WTC11 (cell line): Measurements from ENCODE around the gene TRAPPC8. TPM values are rescaled to one million over a fixed set of nuclear protein-coding genes. Genes with fewer than 3 reads are reported as not detected.

Experiments
- ATAC-seq: fragments of 200-7000 bp; cut with Tn5 transposase; 2 replicates; pipeline ENCODE4 v1.10.0; 2021; ENCODE audit warnings: mild to moderate bottlenecking, moderate library complexity
- CTCF ChIA-PET: fragments of 300-600 bp; sonication (Branson Sonifier 250); formaldehyde crosslinking; loops from one replicate; lab custom pipeline; 2021; ENCODE audit warnings: antibody characterized with exemption; lab: Charles Lee
- POLR2A ChIA-PET: fragments of 350-600 bp; sonication (Branson Sonifier 250); formaldehyde crosslinking; loops from one replicate; lab custom pipeline; 2021; ENCODE audit warnings: antibody characterized with exemption; lab: Charles Lee
- DNase-seq: peaks from one replicate; pipeline ENCODE4 v3.0.0; 2021; ENCODE audit warnings: low spot score
- H3K27ac Mint-ChIP-seq: 2 replicates; pipeline ENCODE4 v1.8.0; 2021; ENCODE audit warnings: mixed read lengths
- H3K27me3 Mint-ChIP-seq: 2 replicates; pipeline ENCODE4 v1.8.0; 2021; ENCODE audit warnings: low read depth, mild to moderate bottlenecking, moderate library complexity, mixed read lengths
- H3K36me3 Mint-ChIP-seq: 2 replicates; pipeline ENCODE4 v1.8.0; 2021; ENCODE audit warnings: mixed read lengths
- H3K4me1 Mint-ChIP-seq: 2 replicates; pipeline ENCODE4 v1.8.0; 2022; ENCODE audit warnings: mixed read lengths
- H3K4me3 Mint-ChIP-seq: 2 replicates; pipeline ENCODE4 v1.8.0; 2021; ENCODE audit warnings: mild to moderate bottlenecking, moderate library complexity, mixed read lengths
- H3K9me3 Mint-ChIP-seq: 2 replicates; pipeline ENCODE4 v1.8.0; 2021; ENCODE audit warnings: mixed read lengths
- IRF2 ChIP-seq: sonication (generic); formaldehyde crosslinking; IDR thresholded peaks from 2 replicates; pipeline ENCODE4 v1.8.0; 2022; ENCODE audit warnings: low read depth, missing genetic modification reagents, borderline replicate concordance
- NR2C2 ChIP-seq: sonication (generic); formaldehyde crosslinking; IDR thresholded peaks from 2 replicates; pipeline ENCODE4 v1.8.0; 2022; ENCODE audit warnings: mild to moderate bottlenecking, missing genetic modification reagents
- ZNF138 ChIP-seq: sonication (generic); formaldehyde crosslinking; conservative IDR thresholded peaks from 2 replicates; pipeline ENCODE4 v1.8.1; 2022; ENCODE audit warnings: mild to moderate bottlenecking, moderate library complexity, missing genetic modification reagents
- total RNA-seq: library from RNA; stranded (reverse); gene quantifications from 3 replicates; pipeline ENCODE4 v1.2.3, GENCODE V29; 2021
- TF ChIP-seq, protein P1 (sequence below): sonication (generic); formaldehyde crosslinking; IDR thresholded peaks from 2 replicates; pipeline ENCODE4 v1.8.1; 2022; ENCODE audit warnings: missing genetic modification reagents, borderline replicate concordance

TRAPPC8 gene
- total RNA-seq, 1 experiment from 2014 or later: 56.3 TPM

DNA sequence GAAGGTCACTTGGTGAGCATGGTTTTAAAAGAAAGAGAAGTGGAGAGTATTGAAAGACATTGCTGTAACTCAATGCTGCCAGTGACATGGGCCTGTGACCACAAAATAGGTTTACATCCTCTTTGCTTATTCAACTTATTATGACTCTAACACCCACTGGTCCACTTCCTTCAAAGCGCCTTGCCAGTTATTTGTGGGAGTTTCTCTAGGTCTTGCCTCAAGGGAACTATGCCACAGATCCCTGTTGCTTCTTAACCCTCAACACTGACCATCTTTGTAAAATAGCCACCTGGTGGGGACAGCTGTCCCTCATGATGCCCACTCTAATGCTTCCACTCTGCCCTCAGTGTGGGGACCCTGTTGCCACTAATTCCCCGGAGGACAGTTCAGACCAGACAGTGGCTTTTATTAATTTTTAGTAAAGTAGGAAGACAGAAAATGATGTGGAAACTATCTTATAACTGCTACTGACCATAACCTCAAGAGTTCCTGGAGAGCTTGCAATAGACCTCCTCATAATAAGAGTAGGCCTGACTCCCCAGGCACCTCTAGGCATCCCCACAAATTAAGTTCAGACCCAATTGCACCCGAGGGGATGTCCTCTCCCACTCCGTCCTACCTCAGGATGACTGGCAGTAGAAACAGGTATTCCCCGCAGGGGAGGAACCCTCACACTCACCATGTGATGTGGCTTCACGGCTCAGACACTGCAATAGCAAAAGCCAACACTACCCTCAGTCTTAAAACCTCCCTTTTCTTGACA lies 150.9 kb downstream of the TRAPPC8 start (continued):
- TF ChIP-seq, protein P1, sequence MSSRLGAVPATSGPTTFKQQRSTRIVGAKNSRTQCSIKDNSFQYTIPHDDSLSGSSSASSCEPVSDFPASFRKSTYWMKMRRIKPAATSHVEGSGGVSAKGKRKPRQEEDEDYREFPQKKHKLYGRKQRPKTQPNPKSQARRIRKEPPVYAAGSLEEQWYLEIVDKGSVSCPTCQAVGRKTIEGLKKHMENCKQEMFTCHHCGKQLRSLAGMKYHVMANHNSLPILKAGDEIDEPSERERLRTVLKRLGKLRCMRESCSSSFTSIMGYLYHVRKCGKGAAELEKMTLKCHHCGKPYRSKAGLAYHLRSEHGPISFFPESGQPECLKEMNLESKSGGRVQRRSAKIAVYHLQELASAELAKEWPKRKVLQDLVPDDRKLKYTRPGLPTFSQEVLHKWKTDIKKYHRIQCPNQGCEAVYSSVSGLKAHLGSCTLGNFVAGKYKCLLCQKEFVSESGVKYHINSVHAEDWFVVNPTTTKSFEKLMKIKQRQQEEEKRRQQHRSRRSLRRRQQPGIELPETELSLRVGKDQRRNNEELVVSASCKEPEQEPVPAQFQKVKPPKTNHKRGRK (CRISPR knock-in tag): no peak

DNA sequence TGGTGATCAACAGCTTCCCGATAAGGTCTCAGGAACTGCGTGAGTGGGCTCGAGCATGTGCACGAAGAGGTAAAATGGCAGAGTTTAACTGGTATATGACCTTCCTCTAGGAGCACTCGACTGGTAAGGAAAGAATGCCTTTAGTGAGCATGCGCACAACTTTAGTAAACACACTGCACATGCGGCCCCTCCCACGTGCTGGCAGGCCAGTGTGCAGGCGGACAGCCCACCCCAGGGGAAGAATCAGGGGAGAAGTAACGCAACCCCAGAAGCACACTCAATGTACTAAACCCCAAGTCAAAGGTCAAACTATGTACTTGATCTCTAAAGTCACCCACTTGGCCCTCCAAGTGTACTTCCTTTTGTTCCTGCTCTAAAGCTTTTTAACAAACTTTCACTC lies 153.5 kb downstream of the TRAPPC8 start:
- ATAC-seq: no peak
- CTCF ChIA-PET: no interaction called here
- no peak overlapping the region for H3K4me3 Mint-ChIP-seq
- no peak for DNase-seq
- no peak overlapping the region for H3K27ac Mint-ChIP-seq
- peaks cover 23% of the 10 kb centered on the region for H3K4me1 Mint-ChIP-seq
- POLR2A ChIA-PET: no interaction called here
- no peaks in the 10 kb centered on the region; the same call in 1 of the 2 replicates for H3K36me3 Mint-ChIP-seq
- peaks cover 8% of the 10 kb centered on the region; the same call in 1 of the 2 replicates for H3K9me3 Mint-ChIP-seq
- TF ChIP-seq ZNF138 (CRISPR knock-in tag) (no peak), IRF2 (CRISPR knock-in tag) (no peak), NR2C2 (CRISPR knock-in tag) (no peak)
- no peaks in the 10 kb centered on the region for H3K27me3 Mint-ChIP-seq

DNA sequence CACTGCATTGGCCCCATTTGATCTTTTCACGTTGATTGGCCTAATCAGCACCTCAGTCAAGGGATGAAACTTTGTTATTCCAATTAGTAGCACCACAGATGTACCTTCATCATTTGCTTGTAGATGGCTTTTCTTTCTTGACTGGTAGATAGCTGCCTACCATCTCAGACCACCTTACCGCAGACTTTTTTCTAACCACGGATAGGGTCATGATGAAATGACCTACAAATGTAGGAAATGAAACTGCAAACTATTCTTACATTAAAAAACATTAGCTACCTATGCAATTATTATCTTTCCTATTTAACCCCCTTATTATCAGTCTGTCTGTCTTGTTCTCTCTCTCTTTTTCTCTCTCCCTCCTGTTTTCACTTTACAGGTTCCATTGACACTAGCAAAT lies 159.9 kb downstream of the TRAPPC8 start:
- H3K4me1 Mint-ChIP-seq: peaks cover 20% of the 10 kb centered on the region
- peaks cover 23% of the 10 kb centered on the region for H3K36me3 Mint-ChIP-seq
- ATAC-seq: no peak
- no peak for TF ChIP-seq ZNF138 (CRISPR knock-in tag)
- TF ChIP-seq, all 79 proteins: peak for 0
- H3K27ac Mint-ChIP-seq: no peak overlapping the region
- no peak overlapping the region for H3K4me3 Mint-ChIP-seq
- no peak for DNase-seq
- ChIA-PET POLR2A (no interaction called here), CTCF (no interaction called here)
- H3K27me3 Mint-ChIP-seq: peaks cover 5% of the 10 kb centered on the region; the same call in 1 of the 2 replicates
- peaks cover 30% of the 10 kb centered on the region for H3K9me3 Mint-ChIP-seq

Other genes with a start within 250 kb of the TRAPPC8 start
- gene SLC25A52, start 182.2 kb downstream of the TRAPPC8 start, total RNA-seq: not detected in 3 replicates
- gene RNF125, start 75.7 kb upstream of the TRAPPC8 start, total RNA-seq: 13.8 to 14.9 TPM (median 14.4 TPM) in 3 replicates
- gene RNF138, start 148.7 kb upstream of the TRAPPC8 start, total RNA-seq: 98.4 to 106 TPM (median 103 TPM) in 3 replicates
- 0.07 TPM in 1 of 3 replicates, not detected in the others for gene MEP1B, start 246.9 kb upstream of the TRAPPC8 start, total RNA-seq